Ascending aorta (tissue), 2 donors: Measurements from ENCODE around the gene RTL1. TPM values are rescaled to one million over a fixed set of nuclear protein-coding genes. Genes with fewer than 3 reads are reported as not detected.

Experiments
- DNase-seq, 2 donors: peaks; one replicate each; pipeline ENCODE4 v3.0.0-alpha.2; 2019; ENCODE audit warnings: low spot score in 2 of 2
- H3K27ac ChIP-seq, 2 donors: fragments of 200-600 bp; sonication (generic); one replicate each; pipeline ENCODE4 v1.5.1; 2016 to 2017; ENCODE audit warnings: mild to moderate bottlenecking in 1 of 2
- H3K27me3 ChIP-seq: fragments of 200-600 bp; sonication (generic); one replicate; pipeline ENCODE4 v1.5.1; 2017
- H3K36me3 ChIP-seq, 2 donors: fragments of 200-600 bp; sonication (generic); one replicate each; pipeline ENCODE4 v1.5.1; 2016
- H3K4me1 ChIP-seq, 2 donors: fragments of 200-600 bp; sonication (generic); one replicate each; pipeline ENCODE4 v1.5.1; 2016 to 2017; ENCODE audit warnings: mild to moderate bottlenecking in 1 of 2
- H3K4me3 ChIP-seq, 2 donors: fragments of 200-600 bp; sonication (generic); one replicate each; pipeline ENCODE4 v1.5.1; 2016 to 2017; ENCODE audit warnings: mild to moderate bottlenecking in 1 of 2
- H3K9me3 ChIP-seq, 2 donors: fragments of 200-600 bp; sonication (generic); one replicate each; pipeline ENCODE4 v1.5.1; 2016
- intact Hi-C: fragments of 100-400 bp; cut with DNase I; formaldehyde crosslinking; loops from one replicate; pipeline ENCODE4 v1.15.1; 2023
- total RNA-seq: library from RNA; depleted of rRNA; stranded (reverse); fragments of >200 nt; gene quantifications from one replicate; pipeline ENCODE4 v1.1.0, GENCODE V29; 2016
- TF ChIP-seq, protein P1 (sequence below), 3 experiments: fragments of 200-600 bp in 2 of 3; fragments of 450-650 bp in 1 of 3; sonication (generic) in 2 of 3; IDR thresholded peaks; one replicate each; pipeline ENCODE4 v1.5.1; 2016 to 2019; ENCODE audit warnings: antibody characterized with exemption in 3 of 3, mild to moderate bottlenecking in 1 of 3, moderate library complexity in 1 of 3

RTL1 gene
- total RNA-seq, 1 donor from 2014 or later: not detected

DNA sequence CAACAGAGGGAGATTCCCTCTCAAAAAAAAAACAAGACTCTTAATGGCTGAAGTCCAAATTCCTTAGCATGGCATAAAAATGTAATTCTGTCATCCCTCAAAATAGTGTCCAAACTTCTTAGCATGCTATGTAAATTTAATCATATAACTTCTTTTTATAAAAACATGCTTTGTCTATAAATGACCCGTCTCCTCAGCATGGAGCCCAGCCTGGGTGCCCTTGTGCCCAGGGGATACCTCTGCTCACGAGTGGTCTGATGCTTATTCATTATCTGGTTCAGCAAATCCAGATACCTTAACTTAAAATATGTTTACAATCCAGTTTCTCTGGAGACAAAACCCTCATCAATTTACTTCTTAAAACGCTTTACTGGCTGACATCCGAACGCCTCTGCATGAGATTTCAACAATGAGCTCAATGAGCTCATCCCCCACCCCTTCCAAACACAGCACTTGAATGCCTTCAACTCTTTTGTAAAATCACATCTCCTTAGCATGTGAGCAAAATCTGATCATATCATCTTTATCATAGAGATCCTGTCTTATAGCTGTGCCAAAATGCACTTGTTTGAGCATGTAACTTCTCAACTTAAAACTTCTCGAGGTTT lies 15.7 kb downstream of the RTL1 start:
- Histone ChIP-seq H3K27ac (no peak overlapping the region), H3K4me1 (no peaks in the 10 kb centered on the region), H3K4me3 (no peak overlapping the region), H3K27me3 (no peaks in the 10 kb centered on the region), H3K9me3 (no peaks in the 10 kb centered on the region), H3K36me3 (no peaks in the 10 kb centered on the region)
- no peak for DNase-seq
- intact Hi-C loops: no loop called here
- TF ChIP-seq, protein P1, sequence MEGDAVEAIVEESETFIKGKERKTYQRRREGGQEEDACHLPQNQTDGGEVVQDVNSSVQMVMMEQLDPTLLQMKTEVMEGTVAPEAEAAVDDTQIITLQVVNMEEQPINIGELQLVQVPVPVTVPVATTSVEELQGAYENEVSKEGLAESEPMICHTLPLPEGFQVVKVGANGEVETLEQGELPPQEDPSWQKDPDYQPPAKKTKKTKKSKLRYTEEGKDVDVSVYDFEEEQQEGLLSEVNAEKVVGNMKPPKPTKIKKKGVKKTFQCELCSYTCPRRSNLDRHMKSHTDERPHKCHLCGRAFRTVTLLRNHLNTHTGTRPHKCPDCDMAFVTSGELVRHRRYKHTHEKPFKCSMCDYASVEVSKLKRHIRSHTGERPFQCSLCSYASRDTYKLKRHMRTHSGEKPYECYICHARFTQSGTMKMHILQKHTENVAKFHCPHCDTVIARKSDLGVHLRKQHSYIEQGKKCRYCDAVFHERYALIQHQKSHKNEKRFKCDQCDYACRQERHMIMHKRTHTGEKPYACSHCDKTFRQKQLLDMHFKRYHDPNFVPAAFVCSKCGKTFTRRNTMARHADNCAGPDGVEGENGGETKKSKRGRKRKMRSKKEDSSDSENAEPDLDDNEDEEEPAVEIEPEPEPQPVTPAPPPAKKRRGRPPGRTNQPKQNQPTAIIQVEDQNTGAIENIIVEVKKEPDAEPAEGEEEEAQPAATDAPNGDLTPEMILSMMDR (IDR thresholded peaks at IDR 0.05): no peak

DNA sequence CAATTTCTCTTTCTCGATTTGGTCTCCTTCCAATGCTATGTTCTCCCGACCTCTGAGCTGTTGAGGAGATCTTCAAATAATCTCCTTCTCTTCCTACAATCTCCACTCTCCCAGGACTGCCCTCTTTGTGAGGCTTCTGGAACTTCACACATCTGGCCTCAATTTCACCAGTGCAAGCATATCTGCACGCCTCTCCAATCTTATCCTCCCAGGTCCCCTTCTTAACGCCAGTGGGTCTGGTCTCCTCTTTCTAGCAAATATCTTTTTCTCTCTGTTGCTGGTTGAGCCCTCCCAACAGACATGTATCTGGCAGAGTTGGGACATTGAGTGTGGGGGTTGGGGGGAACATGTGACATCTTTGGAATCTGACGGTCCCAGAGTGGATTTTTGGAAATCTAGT lies 17.9 kb downstream of the RTL1 start:
- Histone ChIP-seq H3K36me3 (no peaks in the 10 kb centered on the region), H3K4me3 (no peak overlapping the region), H3K9me3 (no peaks in the 10 kb centered on the region), H3K4me1 (no peaks in the 10 kb centered on the region), H3K27ac (no peak overlapping the region), H3K27me3 (no peaks in the 10 kb centered on the region)
- TF ChIP-seq, protein P1 (IDR thresholded peaks at IDR 0.05): no peak
- intact Hi-C loops: no loop called here
- no peak for DNase-seq

DNA sequence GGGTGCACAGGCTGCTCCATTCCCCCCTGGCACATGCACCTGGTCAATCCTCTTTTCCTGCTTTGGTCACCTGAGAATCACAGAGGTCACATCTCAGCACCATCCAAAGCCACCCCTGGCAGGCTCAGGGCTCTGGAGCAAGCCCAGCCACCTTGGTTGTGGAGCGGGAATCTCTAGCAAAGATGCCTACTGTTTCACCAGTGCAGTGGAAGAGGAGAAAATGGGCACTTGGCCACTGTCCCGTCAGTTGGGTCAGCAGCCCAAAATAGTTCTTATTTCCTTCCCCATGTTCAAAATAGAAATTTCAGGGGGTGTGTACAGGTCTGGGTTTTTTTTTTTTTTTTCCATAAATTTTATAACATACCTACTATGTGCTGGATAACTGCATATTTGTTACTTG lies 18.3 kb downstream of the RTL1 start:
- TF ChIP-seq, protein P1 (IDR thresholded peaks at IDR 0.05): no peak
- H3K4me1 ChIP-seq: no peaks in the 10 kb centered on the region
- no peaks in the 10 kb centered on the region for H3K9me3 ChIP-seq
- H3K27ac ChIP-seq: no peak overlapping the region
- no peak for DNase-seq
- no peaks in the 10 kb centered on the region for H3K36me3 ChIP-seq
- H3K4me3 ChIP-seq: no peak overlapping the region
- intact Hi-C loops: no loop called here
- no peaks in the 10 kb centered on the region for H3K27me3 ChIP-seq

DNA sequence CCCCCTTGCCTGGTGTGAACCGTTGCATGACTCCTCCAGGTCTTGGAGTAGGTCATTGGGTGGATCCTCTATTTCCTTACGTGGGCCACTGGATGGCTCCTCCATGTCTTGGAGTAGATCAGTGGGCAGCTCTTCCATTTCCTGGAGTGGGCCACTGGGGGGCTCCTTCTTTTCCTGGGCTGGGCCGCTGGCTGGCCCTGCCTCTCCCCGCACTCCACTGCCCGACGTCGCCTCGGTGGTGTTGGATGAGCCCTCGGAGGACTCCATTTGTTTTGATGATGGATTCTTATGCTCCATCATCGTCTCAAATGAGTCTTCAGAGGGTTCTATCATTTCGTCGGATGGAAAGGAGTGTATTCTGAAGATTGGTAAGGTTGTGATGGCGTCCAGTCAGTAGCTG lies 19.1 kb downstream of the RTL1 start:
- Histone ChIP-seq H3K4me1 (no peaks in the 10 kb centered on the region), H3K9me3 (no peaks in the 10 kb centered on the region), H3K4me3 (no peak overlapping the region), H3K27ac (no peak overlapping the region), H3K36me3 (no peaks in the 10 kb centered on the region), H3K27me3 (no peaks in the 10 kb centered on the region)
- intact Hi-C loops: no loop called here
- no peak for DNase-seq
- TF ChIP-seq, protein P1 (IDR thresholded peaks at IDR 0.05): no peak

DNA sequence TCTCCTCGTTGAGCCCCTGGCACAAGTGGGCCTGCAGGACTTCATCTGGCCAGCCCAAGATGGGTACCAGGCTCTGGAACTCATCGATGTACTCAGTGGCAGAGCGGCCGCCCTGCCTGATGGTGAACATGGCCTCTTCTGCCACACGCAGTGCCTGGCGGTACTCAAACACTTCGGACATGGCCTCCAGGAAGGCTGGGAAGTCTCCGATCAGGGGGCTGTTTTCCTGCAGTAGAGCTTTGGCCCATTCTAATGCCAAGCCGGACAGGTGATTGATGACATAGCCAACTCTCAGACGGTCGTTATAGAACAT lies 19.8 kb downstream of the RTL1 start:
- H3K27me3 ChIP-seq: no peaks in the 10 kb centered on the region
- DNase-seq: no peak
- no peaks in the 10 kb centered on the region for H3K4me1 ChIP-seq
- H3K4me3 ChIP-seq: no peak overlapping the region
- no peaks in the 10 kb centered on the region for H3K9me3 ChIP-seq
- TF ChIP-seq, protein P1 (IDR thresholded peaks at IDR 0.05): no peak
- intact Hi-C loops: no loop called here
- no peak overlapping the region for H3K27ac ChIP-seq
- H3K36me3 ChIP-seq: no peaks in the 10 kb centered on the region
